GM19395 (cell line): ENCODE data around the gene MAST3.
"Not testable (repeated sequence)": the region's sequence is repeated elsewhere in the genome, so short reads cannot be mapped to it uniquely, and the experiment has no call there.

Source experiments
- ATAC-seq: cut with Tn5 transposase; IDR thresholded peaks from one replicate; pipeline ENCODE4 v1.9.1; 2021; ENCODE audit warnings: mild to moderate bottlenecking, moderate library complexity; ENCODE audit not compliant: unreplicated experiment

MAST3 gene

GRCh38 chr19:18156841-18157464 lies 59.4 kb downstream of the MAST3 start:
- no peak for ATAC-seq

GRCh38 chr19:18157465-18158063 lies 60.0 kb downstream of the MAST3 start:
- no peak for ATAC-seq

- no peak for ATAC-seq
Measured at GRCh38 chr19:18158467-18158866, 60.9 kb downstream of the MAST3 start.

- ATAC-seq = not testable (repeated sequence)
Measured at GRCh38 chr19:18159059-18159616, 61.6 kb downstream of the MAST3 start.

- ATAC-seq = no peak
Measured at GRCh38 chr19:18159810-18160209, 62.2 kb downstream of the MAST3 start.

- ATAC-seq = peak; percentile 8
Measured at GRCh38 chr19:18160493-18160970, 63.0 kb downstream of the MAST3 start.

- peak; percentile 50 for ATAC-seq
Measured at GRCh38 chr19:18160971-18161635, 63.5 kb downstream of the MAST3 start.

GRCh38 chr19:18161636-18162002 lies 64.0 kb downstream of the MAST3 start:
- no peak for ATAC-seq

GRCh38 chr19:18164072-18164471 lies 66.5 kb downstream of the MAST3 start:
- ATAC-seq = no peak

GRCh38 chr19:18165794-18166544 lies 68.4 kb downstream of the MAST3 start:
- no peak for ATAC-seq

- ATAC-seq = no peak
Measured at GRCh38 chr19:18167011-18167410, 69.4 kb downstream of the MAST3 start.

- no peak for ATAC-seq
Measured at GRCh38 chr19:18167975-18168645, 70.5 kb downstream of the MAST3 start.

GRCh38 chr19:18168673-18169381 lies 71.2 kb downstream of the MAST3 start:
- no peak for ATAC-seq

- ATAC-seq = no peak
Measured at GRCh38 chr19:18170714-18171255, 73.2 kb downstream of the MAST3 start.

GRCh38 chr19:18171605-18172327 lies 74.2 kb downstream of the MAST3 start:
- ATAC-seq = no peak

GRCh38 chr19:18172331-18173053 lies 74.9 kb downstream of the MAST3 start:
- no peak for ATAC-seq

- ATAC-seq = peak; percentile 2
Measured at GRCh38 chr19:18173054-18173571, 75.5 kb downstream of the MAST3 start.
